ENCODE data around the gene NRP1. TPM values are rescaled to one million over a fixed set of nuclear protein-coding genes. Genes with fewer than 3 reads are reported as not detected.

Gene NRP1
- total RNA-seq, 2 donors from 2014 or later: 11.7 to 18.4 TPM

GRCh38 chr10:33211106-33211878 lies 123.2 kb downstream of the NRP1 start:
- no peaks in the 10 kb centered on the region for H3K27me3 ChIP-seq

GRCh38 chr10:33209802-33210201 lies 124.7 kb downstream of the NRP1 start:
- intact Hi-C loops (cut with DNase I): no loop called here
- no peak overlapping the region for H3K4me3 ChIP-seq
- no peaks in the 10 kb centered on the region for H3K27me3 ChIP-seq
- DNase-seq: no peak
- TF ChIP-seq CTCF (IDR thresholded peaks at IDR 0.05): no peak
- H3K4me1 ChIP-seq: no peaks in the 10 kb centered on the region
- no peak overlapping the region for H3K9ac ChIP-seq (ENCODE audit: low read depth in 2 of 2, low read length in 2 of 2)
- no peak overlapping the region for H3K27ac ChIP-seq
- H3K9me3 ChIP-seq: no peaks in the 10 kb centered on the region
- no peaks in the 10 kb centered on the region for H3K36me3 ChIP-seq

More at GRCh38 chr10:33211106-33211878, 123.2 kb downstream of the NRP1 start:
- H3K27ac ChIP-seq: no peak overlapping the region
- TF ChIP-seq CTCF (IDR thresholded peaks at IDR 0.05): no peak
- DNase-seq: no peak
- no peaks in the 10 kb centered on the region for H3K4me1 ChIP-seq
- no peak overlapping the region for H3K4me3 ChIP-seq
- H3K9ac ChIP-seq (ENCODE audit: low read depth in 2 of 2, low read length in 2 of 2): no peak overlapping the region
- intact Hi-C loops (cut with DNase I): no loop called here
- H3K36me3 ChIP-seq: no peaks in the 10 kb centered on the region
- H3K9me3 ChIP-seq: no peaks in the 10 kb centered on the region

GRCh38 chr10:33208166-33208565 lies 126.3 kb downstream of the NRP1 start:
- Histone ChIP-seq H3K27ac (no peak overlapping the region), H3K4me1 (no peaks in the 10 kb centered on the region), H3K27me3 (no peaks in the 10 kb centered on the region), H3K9ac (ENCODE audit: low read depth in 2 of 2, low read length in 2 of 2) (no peak overlapping the region), H3K4me3 (no peak overlapping the region), H3K36me3 (no peaks in the 10 kb centered on the region), H3K9me3 (no peaks in the 10 kb centered on the region)
- intact Hi-C loops (cut with DNase I): no loop called here
- DNase-seq: no peak
- TF ChIP-seq CTCF (IDR thresholded peaks at IDR 0.05): no peak

GRCh38 chr10:33204031-33204430 lies 130.4 kb downstream of the NRP1 start:
- no peak overlapping the region for H3K9ac ChIP-seq (ENCODE audit: low read depth in 2 of 2, low read length in 2 of 2)
- no peaks in the 10 kb centered on the region for H3K4me1 ChIP-seq
- no peak for TF ChIP-seq CTCF (IDR thresholded peaks at IDR 0.05)
- no peak for DNase-seq
- H3K4me3 ChIP-seq: no peak overlapping the region
- H3K27ac ChIP-seq: no peak overlapping the region
- H3K36me3 ChIP-seq: no peaks in the 10 kb centered on the region
- H3K9me3 ChIP-seq: no peaks in the 10 kb centered on the region
- intact Hi-C loops (cut with DNase I): no loop called here
- H3K27me3 ChIP-seq: no peaks in the 10 kb centered on the region

- TF ChIP-seq CTCF (IDR thresholded peaks at IDR 0.05): no peak
- H3K27me3 ChIP-seq: no peaks in the 10 kb centered on the region
- no peaks in the 10 kb centered on the region for H3K4me1 ChIP-seq
- DNase-seq: no peak
- intact Hi-C loops (cut with DNase I): no loop called here
- H3K27ac ChIP-seq: no peak overlapping the region
- H3K36me3 ChIP-seq: no peaks in the 10 kb centered on the region
- H3K9ac ChIP-seq (ENCODE audit: low read depth in 2 of 2, low read length in 2 of 2): no peak overlapping the region
- H3K4me3 ChIP-seq: no peak overlapping the region
- no peaks in the 10 kb centered on the region for H3K9me3 ChIP-seq
These were observed 132.5 kb downstream of the NRP1 start for GRCh38 chr10:33201971-33202370.

Measured in colonic mucosa (tissue), 4 donors.